Measurements from ENCODE around the gene PSMC3.

The PSMC3 gene

GRCh38 chr11:47374720-47375019 lies 51.6 kb downstream of the PSMC3 start:
- no peak for FAIRE-seq

GRCh38 chr11:47373876-47374719 lies 52.1 kb downstream of the PSMC3 start:
- FAIRE-seq, result no peak

- no peak for FAIRE-seq
These were observed 53.8 kb downstream of the PSMC3 start for GRCh38 chr11:47372422-47372821.

GRCh38 chr11:47369676-47370075 lies 56.6 kb downstream of the PSMC3 start:
- FAIRE-seq, result no peak
